Hepatocyte (in vitro differentiated cells): ENCODE results near the gene BACH2.

Experiments
- EZH2phosphoT487 ChIP-seq: fragments of 200-600 bp; sonication (generic); IDR thresholded peaks from one replicate; pipeline ENCODE4 v1.6.1; 2018; ENCODE audit warnings: antibody characterized with exemption, mild to moderate bottlenecking, low read depth, moderate library complexity; ENCODE audit not compliant: unreplicated experiment, severe bottlenecking
- TF ChIP-seq, protein P1 (sequence below): fragments of 200-600 bp; sonication (generic); IDR thresholded peaks from 2 replicates; pipeline ENCODE4 v1.5.1; 2016; ENCODE audit warnings: antibody characterized with exemption, mild to moderate bottlenecking; ENCODE audit not compliant: poor library complexity

DNA sequence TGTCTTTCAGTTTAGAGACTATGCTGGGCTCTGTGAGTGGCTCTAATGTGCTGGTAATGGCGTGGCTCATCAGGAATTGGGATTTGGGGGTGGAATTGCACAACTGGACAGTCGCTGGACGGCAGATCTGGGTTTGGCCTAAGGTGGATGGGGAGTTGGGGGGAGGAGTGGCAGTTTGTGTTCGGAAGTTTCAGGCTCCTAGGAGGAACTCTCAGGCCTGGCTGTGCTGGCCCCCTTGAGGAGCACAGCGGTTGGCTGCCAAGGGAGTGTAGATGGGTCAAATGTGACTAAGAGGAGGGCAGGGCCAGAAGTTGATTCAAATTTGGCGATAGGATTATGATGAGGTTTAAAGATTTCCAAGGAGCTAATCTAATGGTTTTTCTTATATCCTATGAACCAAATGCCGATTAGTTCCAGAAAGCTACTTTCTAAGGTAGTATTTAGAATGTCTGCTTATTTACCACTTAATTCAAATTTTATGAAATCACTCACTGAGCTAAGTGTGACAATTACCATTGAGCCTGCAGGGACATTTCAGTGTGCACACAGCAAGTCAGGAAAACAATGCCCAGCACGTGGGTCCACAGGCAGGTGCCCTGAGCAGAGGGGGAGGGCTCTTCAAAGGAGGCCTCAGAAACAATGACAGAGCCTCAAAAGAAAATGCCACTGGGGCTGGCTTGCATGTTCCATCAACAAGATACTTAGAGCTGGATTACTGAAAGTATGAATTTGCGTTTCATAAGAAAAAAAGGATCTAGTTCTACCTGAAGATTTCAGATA is 291.4 kb downstream of the BACH2 start:
- TF ChIP-seq, protein P1, sequence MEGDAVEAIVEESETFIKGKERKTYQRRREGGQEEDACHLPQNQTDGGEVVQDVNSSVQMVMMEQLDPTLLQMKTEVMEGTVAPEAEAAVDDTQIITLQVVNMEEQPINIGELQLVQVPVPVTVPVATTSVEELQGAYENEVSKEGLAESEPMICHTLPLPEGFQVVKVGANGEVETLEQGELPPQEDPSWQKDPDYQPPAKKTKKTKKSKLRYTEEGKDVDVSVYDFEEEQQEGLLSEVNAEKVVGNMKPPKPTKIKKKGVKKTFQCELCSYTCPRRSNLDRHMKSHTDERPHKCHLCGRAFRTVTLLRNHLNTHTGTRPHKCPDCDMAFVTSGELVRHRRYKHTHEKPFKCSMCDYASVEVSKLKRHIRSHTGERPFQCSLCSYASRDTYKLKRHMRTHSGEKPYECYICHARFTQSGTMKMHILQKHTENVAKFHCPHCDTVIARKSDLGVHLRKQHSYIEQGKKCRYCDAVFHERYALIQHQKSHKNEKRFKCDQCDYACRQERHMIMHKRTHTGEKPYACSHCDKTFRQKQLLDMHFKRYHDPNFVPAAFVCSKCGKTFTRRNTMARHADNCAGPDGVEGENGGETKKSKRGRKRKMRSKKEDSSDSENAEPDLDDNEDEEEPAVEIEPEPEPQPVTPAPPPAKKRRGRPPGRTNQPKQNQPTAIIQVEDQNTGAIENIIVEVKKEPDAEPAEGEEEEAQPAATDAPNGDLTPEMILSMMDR: no peak
- TF ChIP-seq EZH2phosphoT487: no peak
